IMR-90 (cell line): ENCODE data around the gene ANKIB1. TPM values are rescaled to one million over a fixed set of nuclear protein-coding genes. Genes with fewer than 3 reads are reported as not detected.

Experiments
- ATAC-seq: fragments of 200-7000 bp; cut with Tn5 transposase; 2 replicates; pipeline ENCODE4 v1.9.1; 2020; ENCODE audit warnings: low read depth, mild to moderate bottlenecking, moderate library complexity
- BruUV-seq: library from RNA; stranded (reverse); fragments of 400-500 nt; replicated peaks from 2 replicates; lab custom pipeline; 2021; lab: Mats Ljungman, UMichigan
- CTCF ChIA-PET: fragments of 300-600 bp; formaldehyde crosslinking; extraction: SDS; loops from one replicate; lab custom pipeline; 2021; ENCODE audit warnings: antibody characterized with exemption; lab: Yijun Ruan, JAX
- POLR2A ChIA-PET: fragments of 300-600 bp; sonication (Branson Sonifier 250); formaldehyde crosslinking; loops from one replicate; lab custom pipeline; 2022; ENCODE audit warnings: antibody characterized with exemption; ENCODE audit not compliant: unreplicated experiment; lab: Charles Lee
- DNase-seq: peaks from one replicate; pipeline ENCODE4 v3.0.0; 2013
- H2AFZ ChIP-seq: replicated peaks from 2 replicates; pipeline ENCODE3; 2013; ENCODE audit warnings: low read length, mild to moderate bottlenecking; ENCODE audit not compliant: poor library complexity
- H2AK5ac ChIP-seq: 2 replicates; pipeline ENCODE4 v1.6.1; 2013; ENCODE audit warnings: low read depth, low read length, inconsistent platforms
- H2AK9ac ChIP-seq: replicated peaks from 2 replicates; pipeline ENCODE3; 2013; ENCODE audit warnings: mild to moderate bottlenecking, low read depth, low read length, moderate library complexity; ENCODE audit not compliant: poor library complexity
- H2BK120ac ChIP-seq: 2 replicates; pipeline ENCODE4 v1.6.1; 2013; ENCODE audit warnings: low read depth, low read length, inconsistent platforms
- H2BK15ac ChIP-seq: 3 replicates; pipeline ENCODE4 v1.6.1; 2013; ENCODE audit warnings: low read depth, low read length, inconsistent platforms
- H2BK20ac ChIP-seq: 2 replicates; pipeline ENCODE4 v1.6.1; 2013; ENCODE audit warnings: low read depth, mild to moderate bottlenecking, inconsistent platforms, low read length, moderate library complexity
- H2BK5ac ChIP-seq: 2 replicates; pipeline ENCODE4 v1.6.1; 2013; ENCODE audit warnings: mild to moderate bottlenecking, low read depth, low read length, inconsistent platforms; ENCODE audit not compliant: poor library complexity, severe bottlenecking
- H3K14ac ChIP-seq: replicated peaks from 2 replicates; pipeline ENCODE4 v1.6.1; 2013; ENCODE audit warnings: low read depth, low read length, inconsistent platforms
- H3K18ac ChIP-seq: 2 replicates; pipeline ENCODE4 v1.6.1; 2013; ENCODE audit warnings: low read depth, low read length, control low read depth
- H3K23ac ChIP-seq: 2 replicates; pipeline ENCODE4 v1.6.1; 2013; ENCODE audit warnings: low read depth, low read length, inconsistent platforms
- H3K27ac ChIP-seq: 2 replicates; pipeline ENCODE4 v1.5.1; 2013; ENCODE audit warnings: mild to moderate bottlenecking, control low read depth, low read length; ENCODE audit not compliant: insufficient read depth
- H3K27me3 ChIP-seq: 2 replicates; pipeline ENCODE4 v1.6.1; 2013; ENCODE audit warnings: low read length; ENCODE audit not compliant: control insufficient read depth, insufficient read depth
- H3K36me3 ChIP-seq: 2 replicates; pipeline ENCODE4 v1.6.1; 2013; ENCODE audit warnings: low read length, mixed read lengths; ENCODE audit not compliant: control insufficient read depth, insufficient read depth
- H3K4ac ChIP-seq: 2 replicates; pipeline ENCODE4 v1.6.1; 2013; ENCODE audit warnings: low read depth, low read length, inconsistent platforms
- H3K4me1 ChIP-seq: 2 replicates; pipeline ENCODE4 v1.6.1; 2013; ENCODE audit warnings: low read length, mixed read lengths; ENCODE audit not compliant: control insufficient read depth, insufficient read depth
- H3K4me2 ChIP-seq: 2 replicates; pipeline ENCODE4 v1.6.1; 2013; ENCODE audit warnings: low read depth, mild to moderate bottlenecking, control low read depth, low read length, moderate library complexity
- H3K4me3 ChIP-seq: 2 replicates; pipeline ENCODE4 v1.5.1; 2013; ENCODE audit warnings: low read depth, mild to moderate bottlenecking, control low read depth, low read length, moderate library complexity; ENCODE audit not compliant: insufficient read depth
- H3K56ac ChIP-seq: 2 replicates; pipeline ENCODE4 v1.6.1; 2013; ENCODE audit warnings: low read length, inconsistent platforms; ENCODE audit not compliant: insufficient read depth; ENCODE audit errors: extremely low read depth
- H3K79me1 ChIP-seq, 2 experiments: 2 replicates each; pipeline ENCODE4 v1.6.1; 2013; ENCODE audit warnings: low read length in 2 of 2, inconsistent platforms in 1 of 2, low read depth in 1 of 2
- H3K9ac ChIP-seq: 2 replicates; pipeline ENCODE4 v1.6.1; 2013; ENCODE audit warnings: low read depth, low read length, control low read depth
- H3K9me1 ChIP-seq: 2 replicates; pipeline ENCODE4 v1.6.1; 2013; ENCODE audit warnings: low read length, inconsistent platforms; ENCODE audit not compliant: insufficient read depth
- H3K9me3 ChIP-seq: 2 replicates; pipeline ENCODE4 v1.6.1; 2013; ENCODE audit warnings: low read length; ENCODE audit not compliant: control insufficient read depth, insufficient read depth
- H4K20me1 ChIP-seq: 2 replicates; pipeline ENCODE4 v1.6.1; 2013; ENCODE audit warnings: low read length, inconsistent platforms; ENCODE audit not compliant: insufficient read depth
- H4K5ac ChIP-seq: 2 replicates; pipeline ENCODE4 v1.6.1; 2013; ENCODE audit warnings: mild to moderate bottlenecking, low read depth, low read length, control low read depth
- H4K8ac ChIP-seq, 2 experiments: 2 replicates each; pipeline ENCODE4 v1.6.1; 2013; ENCODE audit warnings: low read depth in 2 of 2, low read length in 2 of 2, control low read depth in 1 of 2, inconsistent platforms in 1 of 2
- H4K91ac ChIP-seq: 2 replicates; pipeline ENCODE4 v1.6.1; 2013; ENCODE audit warnings: low read depth, low read length, inconsistent platforms; ENCODE audit not compliant: insufficient read depth
- BHLHE40 ChIP-seq: fragments of 150-350 bp; IDR thresholded peaks from 2 replicates; pipeline ENCODE4 v1.6.1; 2016; ENCODE audit warnings: mild to moderate bottlenecking, low read depth, low read length
- CEBPB ChIP-seq: IDR thresholded peaks from 2 replicates; pipeline ENCODE4 v1.6.1; 2012; ENCODE audit warnings: low read depth, low read length, improper control_type of control experiment
- CHD1 ChIP-seq: IDR thresholded peaks from 2 replicates; pipeline ENCODE4 v1.6.1; 2012; ENCODE audit warnings: low read depth, low read length, improper control_type of control experiment
- MAFK ChIP-seq: IDR thresholded peaks from 2 replicates; pipeline ENCODE4 v1.6.1; 2012; ENCODE audit warnings: low read depth, low read length, improper control_type of control experiment
- MAZ ChIP-seq: IDR thresholded peaks from 2 replicates; pipeline ENCODE4 v1.6.1; 2012; ENCODE audit warnings: low read depth, mild to moderate bottlenecking, low read length, improper control_type of control experiment, moderate library complexity, borderline replicate concordance
- MXI1 ChIP-seq: IDR thresholded peaks from 2 replicates; pipeline ENCODE4 v1.6.1; 2012; ENCODE audit warnings: low read depth, mild to moderate bottlenecking, low read length, moderate library complexity, borderline replicate concordance
- NFE2L2 ChIP-seq: fragments of 150-350 bp; IDR thresholded peaks from 2 replicates; pipeline ENCODE4 v1.6.1; 2016; ENCODE audit warnings: low read depth, mild to moderate bottlenecking, low read length
- POLR2A ChIP-seq: IDR thresholded peaks from 2 replicates; pipeline ENCODE4 v1.6.1; 2012; ENCODE audit warnings: mild to moderate bottlenecking, low read depth, low read length
- RAD21 ChIP-seq: IDR thresholded peaks from 2 replicates; pipeline ENCODE4 v1.6.1; 2012; ENCODE audit warnings: low read length, improper control_type of control experiment
- RCOR1 ChIP-seq: IDR thresholded peaks from 2 replicates; pipeline ENCODE4 v1.6.1; 2012; ENCODE audit warnings: mild to moderate bottlenecking, low read length, improper control_type of control experiment; ENCODE audit not compliant: insufficient replicate concordance
- RFX5 ChIP-seq: IDR thresholded peaks from 2 replicates; pipeline ENCODE4 v1.8.0; 2012; ENCODE audit warnings: low read depth, mild to moderate bottlenecking, low read length, moderate library complexity
- SMC3 ChIP-seq: fragments of 150-350 bp; IDR thresholded peaks from 2 replicates; pipeline ENCODE4 v1.6.1; 2016; ENCODE audit warnings: low read depth, mild to moderate bottlenecking, antibody characterized with exemption, low read length, moderate library complexity
- WGBS, 2 experiments: methylation state at CpG; one replicate each; pipeline versions ENCODE4 v1.1.5 to v1.1.7; 2013; ENCODE audit warnings: missing lambda C conversion rate in 2 of 2; ENCODE audit not compliant: insufficient read length in 1 of 2; ENCODE audit errors: extremely low coverage in 2 of 2; 5-methylcytosine and 5-hydroxymethylcytosine counted together
- dilution Hi-C: fragments of 300-500 bp; cut with HindIII; formaldehyde crosslinking; loops from one replicate; pipeline ENCODE4 v1.14.3; 2018; ENCODE audit warnings: low sequenced_read_pairs; ENCODE audit not compliant: unreplicated experiment
- in situ Hi-C: fragments of 300-500 bp; cut with MboI; formaldehyde crosslinking; loops from 3 replicates; pipeline ENCODE4 v1.14.3; 2019; ENCODE audit warnings: low sequenced_read_pairs, inconsistent platforms, mixed read lengths
- intact Hi-C: fragments of 100-400 bp; cut with micrococcal nuclease; formaldehyde crosslinking; loops from 2 replicates; pipeline ENCODE4 v1.10.0; 2022
- polyA plus RNA-seq, 3 experiments: library from polyadenylated mRNA; depleted of rRNA; stranded (reverse); fragments of >200 nt; gene quantifications; 2 replicates each; pipeline ENCODE4 v1.2.3, GENCODE V29; 2012; ENCODE audit warnings: low replicate concordance in 1 of 3
- total RNA-seq: library from RNA; depleted of rRNA; stranded (reverse); fragments of >200 nt; gene quantifications from 2 replicates; pipeline ENCODE4 v1.2.3, GENCODE V29; 2012
- TF ChIP-seq, protein P1 (sequence below): fragments of 150-350 bp; IDR thresholded peaks from 2 replicates; pipeline ENCODE4 v1.6.1; 2016; ENCODE audit warnings: low read depth, mild to moderate bottlenecking, low read length, moderate library complexity, borderline replicate concordance
- TF ChIP-seq, protein P2 (sequence below): conservative IDR thresholded peaks from 2 replicates; pipeline ENCODE4 v1.5.1; 2012; ENCODE audit warnings: mild to moderate bottlenecking, low read depth, low read length, improper control_type of control experiment

The ANKIB1 gene
- total and polyA plus RNA-seq, 2 of the 4 experiments (the other 2 are of a cell fraction): 18.7 to 33.9 TPM

DNA sequence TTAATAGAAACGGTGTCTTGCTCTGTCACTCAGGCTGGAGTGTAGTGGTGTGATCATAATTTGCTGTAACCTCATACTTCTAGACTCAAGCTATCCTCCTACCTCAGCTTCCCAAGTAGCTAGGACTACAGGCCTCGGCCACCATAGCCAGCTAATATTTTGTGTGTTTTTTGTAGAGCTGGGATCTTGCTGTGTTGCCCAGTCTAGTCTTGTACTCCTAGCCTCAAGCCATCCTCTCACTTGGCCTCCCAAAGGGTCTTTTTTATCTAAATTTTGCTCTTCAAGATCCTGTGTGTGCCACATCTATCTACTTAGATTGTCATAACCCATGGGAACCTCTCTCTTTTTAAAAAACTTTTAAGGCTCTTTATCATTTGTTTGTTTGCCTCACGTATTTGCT, 50.5 kb downstream of the ANKIB1 start:
- no peak overlapping the region for H3K18ac ChIP-seq
- H3K4ac ChIP-seq: no peak overlapping the region
- no peak overlapping the region for H2AFZ ChIP-seq
- H2AK5ac ChIP-seq: no peak overlapping the region
- intact Hi-C loops: no loop called here
- H3K23ac ChIP-seq: no peak overlapping the region
- no peak overlapping the region for H3K56ac ChIP-seq
- no peak overlapping the region for H2BK20ac ChIP-seq
- no CpG with 5 or more reads among the region's 3 CpGs for WGBS, 2 experiments
- ChIA-PET CTCF (interaction anchor here (0.7 to 1.3 kb wide), 4 partner anchors 13 to 232 kb away, joined by 3 to 6 read pairs (median 4); partner anchors contain the start of genes PEX1 and RBM48), POLR2A (no interaction called here)
- no peak overlapping the region for H3K9ac ChIP-seq
- in situ Hi-C loops: no loop called here
- H3K27ac ChIP-seq: no peak overlapping the region
- H4K91ac ChIP-seq: no peak overlapping the region
- no peaks in the 10 kb centered on the region; the same call in 1 of the 2 replicates for H4K20me1 ChIP-seq
- no peak overlapping the region for H3K4me2 ChIP-seq
- DNase-seq (no peak), ATAC-seq (no peak)
- no peak overlapping the region for H4K8ac ChIP-seq
- H2AK9ac ChIP-seq: no peak overlapping the region
- no peak overlapping the region for H2BK5ac ChIP-seq
- H3K4me1 ChIP-seq: peaks cover 3% of the 10 kb centered on the region; the same call in 1 of the 2 replicates
- no peak overlapping the region for H2BK120ac ChIP-seq
- H3K9me3 ChIP-seq: no peaks in the 10 kb centered on the region
- H3K14ac ChIP-seq: no peak overlapping the region
- dilution Hi-C loops: no loop called here
- peaks cover 3% of the 10 kb centered on the region; the same call in 1 of the 2 replicates for H3K36me3 ChIP-seq
- H2BK15ac ChIP-seq: no peak overlapping the region
- no TSS peak for BruUV-seq
- H3K27me3 ChIP-seq: no peaks in the 10 kb centered on the region
- peaks cover 9 to 20% of the 10 kb centered on the region in 2 experiments for H3K79me1 ChIP-seq
- H3K9me1 ChIP-seq: no peaks in the 10 kb centered on the region
- no peak overlapping the region for H3K4me3 ChIP-seq
- no peak overlapping the region for H4K5ac ChIP-seq
- TF ChIP-seq CEBPB: no peak
- no peak for TF ChIP-seq MXI1
- no peak for TF ChIP-seq MAFK
- TF ChIP-seq RAD21: no peak
- no peak for TF ChIP-seq RCOR1
- TF ChIP-seq, protein P1, sequence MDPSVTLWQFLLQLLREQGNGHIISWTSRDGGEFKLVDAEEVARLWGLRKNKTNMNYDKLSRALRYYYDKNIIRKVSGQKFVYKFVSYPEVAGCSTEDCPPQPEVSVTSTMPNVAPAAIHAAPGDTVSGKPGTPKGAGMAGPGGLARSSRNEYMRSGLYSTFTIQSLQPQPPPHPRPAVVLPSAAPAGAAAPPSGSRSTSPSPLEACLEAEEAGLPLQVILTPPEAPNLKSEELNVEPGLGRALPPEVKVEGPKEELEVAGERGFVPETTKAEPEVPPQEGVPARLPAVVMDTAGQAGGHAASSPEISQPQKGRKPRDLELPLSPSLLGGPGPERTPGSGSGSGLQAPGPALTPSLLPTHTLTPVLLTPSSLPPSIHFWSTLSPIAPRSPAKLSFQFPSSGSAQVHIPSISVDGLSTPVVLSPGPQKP: no peak
- no peak for TF ChIP-seq SMC3
- TF ChIP-seq NFE2L2: no peak
- no peak for TF ChIP-seq POLR2A
- TF ChIP-seq, protein P2, sequence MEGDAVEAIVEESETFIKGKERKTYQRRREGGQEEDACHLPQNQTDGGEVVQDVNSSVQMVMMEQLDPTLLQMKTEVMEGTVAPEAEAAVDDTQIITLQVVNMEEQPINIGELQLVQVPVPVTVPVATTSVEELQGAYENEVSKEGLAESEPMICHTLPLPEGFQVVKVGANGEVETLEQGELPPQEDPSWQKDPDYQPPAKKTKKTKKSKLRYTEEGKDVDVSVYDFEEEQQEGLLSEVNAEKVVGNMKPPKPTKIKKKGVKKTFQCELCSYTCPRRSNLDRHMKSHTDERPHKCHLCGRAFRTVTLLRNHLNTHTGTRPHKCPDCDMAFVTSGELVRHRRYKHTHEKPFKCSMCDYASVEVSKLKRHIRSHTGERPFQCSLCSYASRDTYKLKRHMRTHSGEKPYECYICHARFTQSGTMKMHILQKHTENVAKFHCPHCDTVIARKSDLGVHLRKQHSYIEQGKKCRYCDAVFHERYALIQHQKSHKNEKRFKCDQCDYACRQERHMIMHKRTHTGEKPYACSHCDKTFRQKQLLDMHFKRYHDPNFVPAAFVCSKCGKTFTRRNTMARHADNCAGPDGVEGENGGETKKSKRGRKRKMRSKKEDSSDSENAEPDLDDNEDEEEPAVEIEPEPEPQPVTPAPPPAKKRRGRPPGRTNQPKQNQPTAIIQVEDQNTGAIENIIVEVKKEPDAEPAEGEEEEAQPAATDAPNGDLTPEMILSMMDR: no peak
- TF ChIP-seq BHLHE40: no peak
- no peak for TF ChIP-seq CHD1
- TF ChIP-seq RFX5: no peak
- TF ChIP-seq MAZ: no peak
